Measurements from ENCODE around the gene WNT5B.

DNA sequence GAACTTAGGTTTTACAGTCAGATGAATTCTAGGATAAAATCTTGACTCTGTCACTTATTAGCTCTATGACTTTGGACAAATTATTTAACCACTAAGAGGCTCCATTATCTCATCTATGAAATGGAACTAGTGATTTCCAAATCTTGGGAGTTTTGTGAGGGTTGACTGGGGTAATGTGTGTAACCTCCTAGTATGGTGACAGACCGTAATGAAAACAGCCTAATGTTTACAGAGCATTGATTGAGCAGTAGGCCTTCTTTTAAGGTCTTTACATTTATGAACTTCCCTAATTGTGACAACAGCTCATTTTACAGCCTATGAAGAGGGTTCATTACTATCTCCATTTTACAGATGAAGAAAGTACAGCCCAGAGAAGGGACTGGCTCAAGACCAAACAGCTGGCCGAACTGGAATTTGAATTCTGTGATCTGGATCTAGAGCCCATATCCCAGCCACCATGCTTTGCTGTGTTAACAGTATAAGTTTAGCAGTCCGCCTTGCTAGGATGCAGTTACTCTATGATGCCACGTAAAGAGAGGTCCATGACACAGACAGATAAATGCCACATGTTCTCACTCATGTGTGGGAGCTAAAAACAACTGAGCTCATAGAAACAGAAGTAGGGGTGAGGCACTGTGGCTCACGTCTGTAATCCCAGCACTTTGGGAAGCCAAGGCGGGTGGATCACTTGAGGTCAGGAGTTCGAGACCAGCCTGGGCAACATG lies 25.6 kb upstream of the WNT5B start:
- TF ChIP-seq POLR2A (IDR thresholded peaks at IDR 0.05; ENCODE audit: low read depth, low read length) (no peak), POLR2AphosphoS5 (IDR thresholded peaks at IDR 0.05; ENCODE audit: low read depth, low read length) (no peak), TAF1 (IDR thresholded peaks at IDR 0.05; ENCODE audit: borderline replicate concordance, low read depth, low read length) (no peak)

Measured in GM12892 (cell line).